Suppressor macrophage treated with lipopolysaccharide for 4 hours (primary cell): ENCODE measurements around the gene PIEZO1.
A peak's percentile ranks its signal among the peaks of the same experiment; 100 is the strongest.
"Not testable (repeated sequence)": the region's sequence is repeated elsewhere in the genome, so short reads cannot be mapped to it uniquely, and the experiment has no call there.

ENCODE experiments used
- DNase-seq: peaks from one replicate; pipeline ENCODE4 v3.0.0-alpha.2; 2020

Gene PIEZO1

GRCh38 chr16:88785106-88785924 is at the start of gene PIEZO1:
TSS of gene PIEZO1 (minus strand) at chr16:88785220. CDS start at chr16:88784964, 256 bp downstream.
- DNase-seq, result peak; percentile 82

- DNase-seq, result no peak
Observed at GRCh38 chr16:88834670-88835069, 49.6 kb upstream of the PIEZO1 start.

- DNase-seq, result no peak
Observed at GRCh38 chr16:88833086-88833485, 48.1 kb upstream of the PIEZO1 start.

GRCh38 chr16:88831838-88832237 is 46.8 kb upstream of the PIEZO1 start:
- DNase-seq, result no peak

GRCh38 chr16:88830783-88831182 is 45.8 kb upstream of the PIEZO1 start:
- no peak for DNase-seq

GRCh38 chr16:88830258-88830657 is 45.2 kb upstream of the PIEZO1 start:
- DNase-seq, result no peak

GRCh38 chr16:88828711-88829110 is 43.7 kb upstream of the PIEZO1 start:
- DNase-seq, result no peak

- no peak for DNase-seq
Observed at GRCh38 chr16:88827727-88828126, 42.7 kb upstream of the PIEZO1 start.

- DNase-seq, result no peak
Observed at GRCh38 chr16:88826070-88826840, 41.2 kb upstream of the PIEZO1 start.

GRCh38 chr16:88825146-88825545 is 40.1 kb upstream of the PIEZO1 start:
- no peak for DNase-seq

GRCh38 chr16:88824256-88825077 is 39.4 kb upstream of the PIEZO1 start:
- DNase-seq, result no peak

GRCh38 chr16:88823646-88824045 is 38.6 kb upstream of the PIEZO1 start:
- not testable (repeated sequence) for DNase-seq

GRCh38 chr16:88822281-88823040 is 37.4 kb upstream of the PIEZO1 start:
- no peak for DNase-seq

- DNase-seq, result no peak
Observed at GRCh38 chr16:88821168-88821850, 36.3 kb upstream of the PIEZO1 start.

- no peak for DNase-seq
Observed at GRCh38 chr16:88820385-88821025, 35.5 kb upstream of the PIEZO1 start.

- no peak for DNase-seq
Observed at GRCh38 chr16:88819126-88819525, 34.1 kb upstream of the PIEZO1 start.

- no peak for DNase-seq
Observed at GRCh38 chr16:88818575-88818874, 33.5 kb upstream of the PIEZO1 start.

- no peak for DNase-seq
Observed at GRCh38 chr16:88817785-88818574, 33.0 kb upstream of the PIEZO1 start.

GRCh38 chr16:88816736-88817535 is 31.9 kb upstream of the PIEZO1 start:
- no peak for DNase-seq
